ENCODE results near the gene GPR4. TPM values are rescaled to one million over a fixed set of nuclear protein-coding genes. Genes with fewer than 3 reads are reported as not detected.

Gene GPR4
- total RNA-seq, 1 experiment from 2014 or later, result not detected

Small RNA genes lying within 50 kb of the gene (small RNA-seq; reads per million reads assigned to genes)
- 0 to 0.76 reads per million in 2 experiments for gene RN7SL836P

Other genes with a start within 250 kb of the GPR4 start
- gene ERCC2, start 231.6 kb downstream of the GPR4 start, total RNA-seq (2014; rRNA removed; shearing (Covaris generic)), result 10.7 and 13.8 TPM in 2 replicates
- 1.5 and 1.8 TPM in 2 replicates for gene PPP1R13L, start 197.1 kb downstream of the GPR4 start, total RNA-seq (2014; rRNA removed; shearing (Covaris generic))
- 19.3 and 20.2 TPM in 2 replicates for gene POLR1G, start 195.6 kb downstream of the GPR4 start, total RNA-seq (2014; rRNA removed; shearing (Covaris generic))
- 125 and 138 TPM in 2 replicates for gene ERCC1, start 178.3 kb downstream of the GPR4 start, total RNA-seq (2014; rRNA removed; shearing (Covaris generic))
- 0.13 and 0.42 TPM in 2 replicates for gene FOSB, start 134.2 kb downstream of the GPR4 start, total RNA-seq (2014; rRNA removed; shearing (Covaris generic))
- 10.0 and 12.8 TPM in 2 replicates for gene RTN2, start 105.2 kb downstream of the GPR4 start, total RNA-seq (2014; rRNA removed; shearing (Covaris generic))
- 0.74 and 1.9 TPM in 2 replicates for gene PPM1N, start 103.8 kb downstream of the GPR4 start, total RNA-seq (2014; rRNA removed; shearing (Covaris generic))
- 42.6 and 44.1 TPM in 2 replicates for gene VASP, start 94.7 kb downstream of the GPR4 start, total RNA-seq (2014; rRNA removed; shearing (Covaris generic))
- gene OPA3, start 17.4 kb downstream of the GPR4 start, total RNA-seq (2014; rRNA removed; shearing (Covaris generic)), result 7.0 and 10.2 TPM in 2 replicates
- gene EML2, start 37.2 kb upstream of the GPR4 start, total RNA-seq (2014; rRNA removed; shearing (Covaris generic)), result 42.8 and 46.8 TPM in 2 replicates
- gene GIPR, start 66.0 kb upstream of the GPR4 start, total RNA-seq (2014; rRNA removed; shearing (Covaris generic)), result 0.05 TPM in 1 of 2 replicates, not detected in the other
- gene SNRPD2, start 89.7 kb upstream of the GPR4 start, total RNA-seq (2014; rRNA removed; shearing (Covaris generic)), result 480 and 520 TPM in 2 replicates
- gene QPCTL, start 90.5 kb upstream of the GPR4 start, total RNA-seq (2014; rRNA removed; shearing (Covaris generic)), result 10.0 and 14.3 TPM in 2 replicates
- gene FBXO46, start 128.7 kb upstream of the GPR4 start, total RNA-seq (2014; rRNA removed; shearing (Covaris generic)), result 7.0 and 7.2 TPM in 2 replicates
- 0.37 and 0.45 TPM in 2 replicates for gene MEIOSIN, start 131.2 kb upstream of the GPR4 start, total RNA-seq (2014; rRNA removed; shearing (Covaris generic))
- gene SIX5, start 167.0 kb upstream of the GPR4 start, total RNA-seq (2014; rRNA removed; shearing (Covaris generic)), result 7.0 and 7.9 TPM in 2 replicates
- 3.1 and 5.1 TPM in 2 replicates for gene DMPK, start 180.3 kb upstream of the GPR4 start, total RNA-seq (2014; rRNA removed; shearing (Covaris generic))
- 24.3 and 26.7 TPM in 2 replicates for gene DMWD, start 190.6 kb upstream of the GPR4 start, total RNA-seq (2014; rRNA removed; shearing (Covaris generic))
- gene RSPH6A, start 213.1 kb upstream of the GPR4 start, total RNA-seq (2014; rRNA removed; shearing (Covaris generic)), result 0.11 TPM in 1 of 2 replicates, not detected in the other

Data from SK-MEL-5 (cell line).